ENCODE data around the gene SERPINE3.

DNA sequence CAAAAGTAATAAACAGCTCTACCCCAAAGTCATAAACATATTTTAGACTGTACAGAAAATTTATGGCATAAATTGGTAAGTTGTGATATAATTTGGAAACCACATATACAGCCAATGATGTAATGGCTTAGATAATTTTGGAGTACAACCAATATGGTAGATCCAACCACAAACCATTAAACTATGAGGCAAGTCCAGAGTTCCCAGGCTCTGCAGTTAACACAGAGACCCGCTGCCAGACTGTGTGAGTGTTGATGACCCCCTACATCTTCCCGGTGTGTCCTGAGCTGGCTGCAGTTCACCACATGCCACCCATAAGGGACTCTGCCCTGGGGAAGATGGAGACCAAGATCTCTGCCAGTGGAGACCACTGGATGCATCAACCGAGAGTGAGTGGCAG, 9.9 kb upstream of the SERPINE3 start:
- TF ChIP-seq TAF1 (IDR thresholded peaks at IDR 0.05; ENCODE audit: borderline replicate concordance, insufficient read depth, low read length) (no peak), POLR2AphosphoS5 (IDR thresholded peaks at IDR 0.05; ENCODE audit: low read depth, low read length) (no peak)
- TF ChIP-seq, protein P1, sequence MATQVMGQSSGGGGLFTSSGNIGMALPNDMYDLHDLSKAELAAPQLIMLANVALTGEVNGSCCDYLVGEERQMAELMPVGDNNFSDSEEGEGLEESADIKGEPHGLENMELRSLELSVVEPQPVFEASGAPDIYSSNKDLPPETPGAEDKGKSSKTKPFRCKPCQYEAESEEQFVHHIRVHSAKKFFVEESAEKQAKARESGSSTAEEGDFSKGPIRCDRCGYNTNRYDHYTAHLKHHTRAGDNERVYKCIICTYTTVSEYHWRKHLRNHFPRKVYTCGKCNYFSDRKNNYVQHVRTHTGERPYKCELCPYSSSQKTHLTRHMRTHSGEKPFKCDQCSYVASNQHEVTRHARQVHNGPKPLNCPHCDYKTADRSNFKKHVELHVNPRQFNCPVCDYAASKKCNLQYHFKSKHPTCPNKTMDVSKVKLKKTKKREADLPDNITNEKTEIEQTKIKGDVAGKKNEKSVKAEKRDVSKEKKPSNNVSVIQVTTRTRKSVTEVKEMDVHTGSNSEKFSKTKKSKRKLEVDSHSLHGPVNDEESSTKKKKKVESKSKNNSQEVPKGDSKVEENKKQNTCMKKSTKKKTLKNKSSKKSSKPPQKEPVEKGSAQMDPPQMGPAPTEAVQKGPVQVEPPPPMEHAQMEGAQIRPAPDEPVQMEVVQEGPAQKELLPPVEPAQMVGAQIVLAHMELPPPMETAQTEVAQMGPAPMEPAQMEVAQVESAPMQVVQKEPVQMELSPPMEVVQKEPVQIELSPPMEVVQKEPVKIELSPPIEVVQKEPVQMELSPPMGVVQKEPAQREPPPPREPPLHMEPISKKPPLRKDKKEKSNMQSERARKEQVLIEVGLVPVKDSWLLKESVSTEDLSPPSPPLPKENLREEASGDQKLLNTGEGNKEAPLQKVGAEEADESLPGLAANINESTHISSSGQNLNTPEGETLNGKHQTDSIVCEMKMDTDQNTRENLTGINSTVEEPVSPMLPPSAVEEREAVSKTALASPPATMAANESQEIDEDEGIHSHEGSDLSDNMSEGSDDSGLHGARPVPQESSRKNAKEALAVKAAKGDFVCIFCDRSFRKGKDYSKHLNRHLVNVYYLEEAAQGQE (IDR thresholded peaks at IDR 0.05; ENCODE audit: insufficient read depth in 1 of 2, low read depth in 2 of 2, low read length in 2 of 2): no peak
